ENCODE measurements around the gene PRIMPOL. TPM values are rescaled to one million over a fixed set of nuclear protein-coding genes. Genes with fewer than 3 reads are reported as not detected.

PRIMPOL gene
- total and polyA plus RNA-seq, 9 of the 15 experiments (the other 6 are each of a cell fraction or from before 2014, with no cell fraction given) = 11.0 to 32.0 (median 16.1) TPM

DNA sequence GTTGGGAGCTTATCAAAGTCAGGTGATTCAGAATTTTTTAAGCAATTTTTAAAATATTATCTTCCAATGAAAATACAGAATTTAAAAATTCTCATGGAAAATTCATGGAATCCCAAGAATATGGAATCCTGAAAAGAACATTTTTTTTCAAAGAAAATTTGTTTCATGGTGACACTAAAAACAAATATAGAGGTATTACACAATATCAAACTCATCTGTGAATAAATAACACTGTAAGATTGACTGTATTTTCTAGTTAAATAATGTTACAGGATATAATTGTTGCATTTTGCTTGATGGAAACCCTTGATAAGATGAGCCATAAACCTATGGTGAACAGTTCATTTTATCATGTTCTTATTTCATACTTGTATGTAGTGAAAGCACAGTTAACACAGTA is 11.4 kb downstream of the PRIMPOL start:
- no TSS peak for BruUV-seq (replicated peaks)
- no peak overlapping the region for H3K4me2 ChIP-seq (ENCODE audit: insufficient read depth, low read length)
- DNase-seq (ENCODE audit: extremely low read depth in 1 of 4, low spot score in 3 of 4) = no peak
- TF ChIP-seq, protein P1, sequence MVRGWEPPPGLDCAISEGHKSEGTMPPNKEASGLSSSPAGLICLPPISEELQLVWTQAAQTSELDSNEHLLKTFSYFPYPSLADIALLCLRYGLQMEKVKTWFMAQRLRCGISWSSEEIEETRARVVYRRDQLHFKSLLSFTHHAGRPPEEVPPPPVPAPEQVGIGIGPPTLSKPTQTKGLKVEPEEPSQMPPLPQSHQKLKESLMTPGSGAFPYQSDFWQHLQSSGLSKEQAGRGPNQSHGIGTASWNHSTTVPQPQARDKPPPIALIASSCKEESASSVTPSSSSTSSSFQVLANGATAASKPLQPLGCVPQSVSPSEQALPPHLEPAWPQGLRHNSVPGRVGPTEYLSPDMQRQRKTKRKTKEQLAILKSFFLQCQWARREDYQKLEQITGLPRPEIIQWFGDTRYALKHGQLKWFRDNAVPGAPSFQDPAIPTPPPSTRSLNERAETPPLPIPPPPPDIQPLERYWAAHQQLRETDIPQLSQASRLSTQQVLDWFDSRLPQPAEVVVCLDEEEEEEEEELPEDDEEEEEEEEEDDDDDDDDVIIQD (CRISPR knock-in tag; IDR thresholded peaks at IDR 0.05) = no peak
- TF ChIP-seq CEBPG (CRISPR knock-in tag; IDR thresholded peaks at IDR 0.05) (no peak), CEBPG (tag; conservative IDR thresholded peaks at IDR 0.05 in 1 of 2, IDR thresholded peaks at IDR 0.05 in 1 of 2) (peak in 1 of 2 experiments; percentile 52; a peak in 2 of 4 replicates), RBM17 (IDR thresholded peaks at IDR 0.05; ENCODE audit: borderline replicate concordance, low read depth, low read length) (no peak), CEBPB (tag; IDR thresholded peaks at IDR 0.05) (peak; percentile 55; the same call in 1 of the 2 replicates), ADNP (tag; IDR thresholded peaks at IDR 0.05) (no peak)
- no peaks in the 10 kb centered on the region; a peak in 1 of 5 replicates for H3K4me1 ChIP-seq (replicated peaks in 1 of 2; ENCODE audit: control insufficient read depth in 2 of 2, insufficient read depth in 2 of 2, low read length in 2 of 2)
- CTCF ChIA-PET (ENCODE audit: low intra/inter-chr PET ratio) = no interaction called here
- H3K9me1 ChIP-seq (ENCODE audit: control insufficient read depth, insufficient read depth, low read length) = no peaks in the 10 kb centered on the region
- in situ Hi-C loops (cut with MboI) = no loop called here
- no peak for ATAC-seq
- no peaks in the 10 kb centered on the region for H3K27me3 ChIP-seq (ENCODE audit: control insufficient read depth in 2 of 2, insufficient read depth in 2 of 2, low read length in 2 of 2)
- H3K9ac ChIP-seq (ENCODE audit: insufficient read depth in 1 of 2, low read depth in 2 of 2, low read length in 2 of 2) = no peak overlapping the region
- POLR2A ChIA-PET = interaction anchor here (1.1 to 1.5 kb wide), 2 partner anchors 11 to 73 kb away, joined by 3 to 4 read pairs; partner anchors contain the start of gene CENPU
- H3K36me3 ChIP-seq (ENCODE audit: control insufficient read depth, insufficient read depth, low read length) = peaks cover 8% of the 10 kb centered on the region; the same call in 1 of the 3 replicates
- H2AFZ ChIP-seq (ENCODE audit: low read depth, low read length) = no peak overlapping the region
- H4K20me1 ChIP-seq (replicated peaks; ENCODE audit: control insufficient read depth, insufficient read depth, low read length) = no peaks in the 10 kb centered on the region
- H3K79me2 ChIP-seq (ENCODE audit: control insufficient read depth, insufficient read depth, low read length) = no peaks in the 10 kb centered on the region
- FAIRE-seq = no peak
- intact Hi-C loops (cut with micrococcal nuclease) = no loop called here
- no peaks in the 10 kb centered on the region for H3K9me3 ChIP-seq (replicated peaks; ENCODE audit: control insufficient read depth, insufficient read depth, low read depth, low read length)
- no peak overlapping the region for H3K27ac ChIP-seq (ENCODE audit: extremely low read depth, low read depth, low read length)
- no peak overlapping the region for H3K4me3 ChIP-seq

Data from K562 (cell line).